H9 (cell line): ENCODE measurements around the gene CDH13. TPM values are rescaled to one million over a fixed set of nuclear protein-coding genes. Genes with fewer than 3 reads are reported as not detected.

Source experiments
- DNase-seq: peaks from one replicate; pipeline ENCODE4 v3.0.0-alpha.2; 2017
- H2AFZ ChIP-seq: one replicate; pipeline ENCODE4 v1.6.1; 2013; ENCODE audit warnings: mild to moderate bottlenecking, low read length, control low read depth, moderate library complexity
- H2AK5ac ChIP-seq: 2 replicates; pipeline ENCODE4 v1.6.1; 2013; ENCODE audit warnings: low read length, control low read depth, mixed read lengths; ENCODE audit not compliant: insufficient read length
- H2BK120ac ChIP-seq: one replicate; pipeline ENCODE4 v1.6.1; 2013; ENCODE audit warnings: low read depth, mild to moderate bottlenecking, low read length, control low read depth, inconsistent platforms; ENCODE audit not compliant: poor library complexity, severe bottlenecking
- H2BK12ac ChIP-seq: 2 replicates; pipeline ENCODE4 v1.6.1; 2013; ENCODE audit warnings: low read length, control low read depth, mixed read lengths, low read depth; ENCODE audit not compliant: insufficient read length
- H2BK15ac ChIP-seq: 2 replicates; pipeline ENCODE4 v1.6.1; 2013; ENCODE audit warnings: low read depth, low read length, control low read depth
- H2BK20ac ChIP-seq: one replicate; pipeline ENCODE4 v1.6.1; 2013; ENCODE audit warnings: low read depth, mild to moderate bottlenecking, low read length, control low read depth, inconsistent platforms; ENCODE audit not compliant: poor library complexity, severe bottlenecking
- H2BK5ac ChIP-seq: 2 replicates; pipeline ENCODE4 v1.6.1; 2013; ENCODE audit warnings: low read length, control low read depth, mixed read lengths; ENCODE audit not compliant: insufficient read length
- H3K14ac ChIP-seq: 2 replicates; pipeline ENCODE4 v1.6.1; 2013; ENCODE audit warnings: low read length, control low read depth; ENCODE audit not compliant: insufficient read depth
- H3K18ac ChIP-seq: 2 replicates; pipeline ENCODE4 v1.6.1; 2013; ENCODE audit warnings: low read depth, mild to moderate bottlenecking, mixed read lengths, low read length, control low read depth; ENCODE audit not compliant: insufficient read length
- H3K23ac ChIP-seq: 2 replicates; pipeline ENCODE4 v1.6.1; 2013; ENCODE audit warnings: low read length, control low read depth, mixed read lengths, low read depth; ENCODE audit not compliant: insufficient read length
- H3K23me2 ChIP-seq: 2 replicates; pipeline ENCODE4 v1.6.1; 2013; ENCODE audit warnings: low read depth, mild to moderate bottlenecking, mixed read lengths, low read length, control low read depth; ENCODE audit not compliant: insufficient read length, poor library complexity, severe bottlenecking
- H3K27ac ChIP-seq: 2 replicates; pipeline ENCODE4 v1.5.1; 2013; ENCODE audit warnings: low read length, control low read depth, mixed read lengths, low read depth; ENCODE audit not compliant: insufficient read length
- H3K27me3 ChIP-seq: 2 replicates; pipeline ENCODE4 v1.6.1; 2013; ENCODE audit warnings: low read length, control low read depth, inconsistent platforms; ENCODE audit not compliant: insufficient read depth
- H3K4ac ChIP-seq: 2 replicates; pipeline ENCODE4 v1.6.1; 2013; ENCODE audit warnings: low read depth, mild to moderate bottlenecking, control low read depth, inconsistent platforms, low read length, moderate library complexity
- H3K4me1 ChIP-seq: 2 replicates; pipeline ENCODE4 v1.6.1; 2013; ENCODE audit warnings: low read length, control low read depth, inconsistent platforms; ENCODE audit not compliant: insufficient read depth
- H3K4me2 ChIP-seq: 2 replicates; pipeline ENCODE4 v1.6.1; 2013; ENCODE audit warnings: low read length, control low read depth, mixed read lengths; ENCODE audit not compliant: insufficient read length, insufficient read depth
- H3K56ac ChIP-seq: 2 replicates; pipeline ENCODE4 v1.6.1; 2013; ENCODE audit warnings: low read depth, mild to moderate bottlenecking, mixed read lengths, low read length, control low read depth; ENCODE audit not compliant: insufficient read length
- H3K79me1 ChIP-seq: 2 replicates; pipeline ENCODE4 v1.6.1; 2013; ENCODE audit warnings: low read depth, mild to moderate bottlenecking, moderate library complexity, low read length, control low read depth, inconsistent platforms; ENCODE audit not compliant: insufficient read depth, poor library complexity, severe bottlenecking
- H3K79me2 ChIP-seq: 2 replicates; pipeline ENCODE4 v1.6.1; 2013; ENCODE audit warnings: low read length, control low read depth, inconsistent platforms; ENCODE audit not compliant: insufficient read depth
- H3K9ac ChIP-seq: 2 replicates; pipeline ENCODE4 v1.6.1; 2013; ENCODE audit warnings: low read length, control low read depth, mixed read lengths; ENCODE audit not compliant: insufficient read length; ENCODE audit errors: extremely low read depth
- H3K9me3 ChIP-seq: one replicate; pipeline ENCODE4 v1.6.1; 2013; ENCODE audit warnings: low read depth, low read length, inconsistent platforms; ENCODE audit not compliant: control insufficient read depth
- H3T11ph ChIP-seq: one replicate; pipeline ENCODE4 v1.6.1; 2013; ENCODE audit warnings: mild to moderate bottlenecking, low read length, control low read depth, inconsistent platforms
- H4K20me1 ChIP-seq: one replicate; pipeline ENCODE4 v1.6.1; 2013; ENCODE audit not compliant: control insufficient read depth, insufficient read length, insufficient read depth
- H4K5ac ChIP-seq: 2 replicates; pipeline ENCODE4 v1.6.1; 2013; ENCODE audit warnings: low read depth, mild to moderate bottlenecking, mixed read lengths, low read length, control low read depth; ENCODE audit not compliant: insufficient read length
- H4K8ac ChIP-seq: replicated peaks from 2 replicates; pipeline ENCODE4 v1.6.1; 2013; ENCODE audit warnings: low read length, control low read depth, mixed read lengths, low read depth; ENCODE audit not compliant: insufficient read length
- H4K91ac ChIP-seq: 2 replicates; pipeline ENCODE4 v1.6.1; 2013; ENCODE audit warnings: low read depth, mild to moderate bottlenecking, moderate library complexity, mixed read lengths, low read length, control low read depth; ENCODE audit not compliant: insufficient read length
- H3K27ac Mint-ChIP-seq, 3 experiments: 2 replicates in 2 of 3; 3 replicates in 1 of 3; pipeline ENCODE4 v1.8.0; 2020 to 2021; ENCODE audit warnings: mixed read lengths in 3 of 3, mild to moderate bottlenecking in 1 of 3, moderate library complexity in 1 of 3
- H3K27me3 Mint-ChIP-seq: 2 replicates; pipeline ENCODE4 v1.8.0; 2021; ENCODE audit warnings: low read depth, mild to moderate bottlenecking, moderate library complexity, mixed read lengths
- H3K36me3 Mint-ChIP-seq, 3 experiments: 2 replicates in 2 of 3; 3 replicates in 1 of 3; pipeline ENCODE4 v1.8.0; 2020 to 2021; ENCODE audit warnings: low read depth in 3 of 3, mixed read lengths in 3 of 3; ENCODE audit not compliant: insufficient read depth in 1 of 3
- H3K4me1 Mint-ChIP-seq, 2 experiments: 2 replicates each; pipeline ENCODE4 v1.8.0; 2020; ENCODE audit warnings: mixed read lengths in 2 of 2
- H3K4me3 Mint-ChIP-seq, 2 experiments: 2 replicates in 1 of 2; 3 replicates in 1 of 2; pipeline ENCODE4 v1.8.0; 2020 to 2021; ENCODE audit warnings: mild to moderate bottlenecking in 2 of 2, mixed read lengths in 2 of 2, moderate library complexity in 1 of 2
- H3K9me3 Mint-ChIP-seq, 2 experiments: 2 replicates in 1 of 2; 3 replicates in 1 of 2; pipeline ENCODE4 v1.8.0; 2020; ENCODE audit warnings: mild to moderate bottlenecking in 2 of 2, mixed read lengths in 2 of 2, moderate library complexity in 1 of 2
- CTCF ChIP-seq: fragments of 200-600 bp; sonication (generic); conservative IDR thresholded peaks from 3 replicates; pipeline ENCODE4 v1.8.0; 2021; ENCODE audit warnings: antibody characterized with exemption, mild to moderate bottlenecking
- WGBS: extraction: QIAGEN DNeasy Blood & Tissue Kit; methylation state at CpG from one replicate; pipeline ENCODE4 v1.1.7; 2013; ENCODE audit warnings: missing lambda C conversion rate, low lambda C conversion rate, mixed read lengths; ENCODE audit not compliant: insufficient read length; ENCODE audit errors: extremely low coverage; 5-methylcytosine and 5-hydroxymethylcytosine counted together
- total RNA-seq: library from RNA; stranded (reverse); gene quantifications from 2 replicates; pipeline ENCODE4 v1.2.1, GENCODE V29; 2021

Gene CDH13
- total RNA-seq, 1 experiment from 2014 or later: 1.5 TPM

- no peak overlapping the region for H3K18ac ChIP-seq
- H3T11ph ChIP-seq: no peak overlapping the region
- no peaks in the 10 kb centered on the region for H4K20me1 ChIP-seq
- H2BK120ac ChIP-seq: no peak overlapping the region
- H3K23me2 ChIP-seq: no peaks in the 10 kb centered on the region
- no peaks in the 10 kb centered on the region for H3K36me3 Mint-ChIP-seq
- H3K23ac ChIP-seq: no peak overlapping the region
- H3K56ac ChIP-seq: no peak overlapping the region
- no peak overlapping the region for H4K91ac ChIP-seq
- H3K9me3 ChIP-seq: no peaks in the 10 kb centered on the region
- no peak overlapping the region for H3K4me3 Mint-ChIP-seq
- H2BK20ac ChIP-seq: no peak overlapping the region
- H2AFZ ChIP-seq: no peak overlapping the region
- no peaks in the 10 kb centered on the region for H3K4me1 ChIP-seq
- no peak overlapping the region for H3K14ac ChIP-seq
- H3K4me2 ChIP-seq: no peak overlapping the region
- no peak overlapping the region for H3K27ac ChIP-seq
- H3K27me3 ChIP-seq: no peaks in the 10 kb centered on the region
- DNase-seq: no peak
- H2AK5ac ChIP-seq: no peak overlapping the region
- no peak overlapping the region for H3K9ac ChIP-seq
- H3K79me1 ChIP-seq: no peaks in the 10 kb centered on the region
- no peak overlapping the region for H2BK5ac ChIP-seq
- H3K4me1 Mint-ChIP-seq: no peaks in the 10 kb centered on the region
- no peak overlapping the region for H4K8ac ChIP-seq
- no peak overlapping the region for H3K27ac Mint-ChIP-seq
- no CpG with 5 or more reads among the region's 3 CpGs for WGBS
- TF ChIP-seq CTCF: no peak
- no peak overlapping the region for H3K4ac ChIP-seq
- H3K79me2 ChIP-seq: no peaks in the 10 kb centered on the region
- H3K27me3 Mint-ChIP-seq: peaks cover 6% of the 10 kb centered on the region
- H3K9me3 Mint-ChIP-seq: no peaks in the 10 kb centered on the region
- no peak overlapping the region for H2BK12ac ChIP-seq
- H4K5ac ChIP-seq: no peak overlapping the region
- H2BK15ac ChIP-seq: no peak overlapping the region
Observed at GRCh38 chr16:83438326-83438725, 811.6 kb downstream of the CDH13 start.
